IMR-90 (cell line): ENCODE data around the gene RAD1. TPM values are rescaled to one million over a fixed set of nuclear protein-coding genes. Genes with fewer than 3 reads are reported as not detected.

Experiments
- ATAC-seq: fragments of 200-7000 bp; cut with Tn5 transposase; 2 replicates; pipeline ENCODE4 v1.9.1; 2020; ENCODE audit warnings: low read depth, mild to moderate bottlenecking, moderate library complexity
- BruUV-seq: library from RNA; stranded (reverse); fragments of 400-500 nt; replicated peaks from 2 replicates; lab custom pipeline; 2021; lab: Mats Ljungman, UMichigan
- CTCF ChIA-PET: fragments of 300-600 bp; formaldehyde crosslinking; extraction: SDS; loops from one replicate; lab custom pipeline; 2021; ENCODE audit warnings: antibody characterized with exemption; lab: Yijun Ruan, JAX
- POLR2A ChIA-PET: fragments of 300-600 bp; sonication (Branson Sonifier 250); formaldehyde crosslinking; loops from one replicate; lab custom pipeline; 2022; ENCODE audit warnings: antibody characterized with exemption; ENCODE audit not compliant: unreplicated experiment; lab: Charles Lee
- DNase-seq: peaks from one replicate; pipeline ENCODE4 v3.0.0; 2013
- H2AFZ ChIP-seq: replicated peaks from 2 replicates; pipeline ENCODE3; 2013; ENCODE audit warnings: low read length, mild to moderate bottlenecking; ENCODE audit not compliant: poor library complexity
- H2AK5ac ChIP-seq: 2 replicates; pipeline ENCODE4 v1.6.1; 2013; ENCODE audit warnings: low read depth, low read length, inconsistent platforms
- H2AK9ac ChIP-seq: replicated peaks from 2 replicates; pipeline ENCODE3; 2013; ENCODE audit warnings: mild to moderate bottlenecking, low read depth, low read length, moderate library complexity; ENCODE audit not compliant: poor library complexity
- H2BK120ac ChIP-seq: 2 replicates; pipeline ENCODE4 v1.6.1; 2013; ENCODE audit warnings: low read depth, low read length, inconsistent platforms
- H2BK15ac ChIP-seq: 3 replicates; pipeline ENCODE4 v1.6.1; 2013; ENCODE audit warnings: low read depth, low read length, inconsistent platforms
- H2BK20ac ChIP-seq: 2 replicates; pipeline ENCODE4 v1.6.1; 2013; ENCODE audit warnings: low read depth, mild to moderate bottlenecking, inconsistent platforms, low read length, moderate library complexity
- H2BK5ac ChIP-seq: 2 replicates; pipeline ENCODE4 v1.6.1; 2013; ENCODE audit warnings: mild to moderate bottlenecking, low read depth, low read length, inconsistent platforms; ENCODE audit not compliant: poor library complexity, severe bottlenecking
- H3K14ac ChIP-seq: replicated peaks from 2 replicates; pipeline ENCODE4 v1.6.1; 2013; ENCODE audit warnings: low read depth, low read length, inconsistent platforms
- H3K18ac ChIP-seq: 2 replicates; pipeline ENCODE4 v1.6.1; 2013; ENCODE audit warnings: low read depth, low read length, control low read depth
- H3K23ac ChIP-seq: 2 replicates; pipeline ENCODE4 v1.6.1; 2013; ENCODE audit warnings: low read depth, low read length, inconsistent platforms
- H3K27ac ChIP-seq: 2 replicates; pipeline ENCODE4 v1.5.1; 2013; ENCODE audit warnings: mild to moderate bottlenecking, control low read depth, low read length; ENCODE audit not compliant: insufficient read depth
- H3K27me3 ChIP-seq: 2 replicates; pipeline ENCODE4 v1.6.1; 2013; ENCODE audit warnings: low read length; ENCODE audit not compliant: control insufficient read depth, insufficient read depth
- H3K36me3 ChIP-seq: 2 replicates; pipeline ENCODE4 v1.6.1; 2013; ENCODE audit warnings: low read length, mixed read lengths; ENCODE audit not compliant: control insufficient read depth, insufficient read depth
- H3K4ac ChIP-seq: 2 replicates; pipeline ENCODE4 v1.6.1; 2013; ENCODE audit warnings: low read depth, low read length, inconsistent platforms
- H3K4me1 ChIP-seq: 2 replicates; pipeline ENCODE4 v1.6.1; 2013; ENCODE audit warnings: low read length, mixed read lengths; ENCODE audit not compliant: control insufficient read depth, insufficient read depth
- H3K4me2 ChIP-seq: 2 replicates; pipeline ENCODE4 v1.6.1; 2013; ENCODE audit warnings: low read depth, mild to moderate bottlenecking, control low read depth, low read length, moderate library complexity
- H3K4me3 ChIP-seq: 2 replicates; pipeline ENCODE4 v1.5.1; 2013; ENCODE audit warnings: low read depth, mild to moderate bottlenecking, control low read depth, low read length, moderate library complexity; ENCODE audit not compliant: insufficient read depth
- H3K56ac ChIP-seq: 2 replicates; pipeline ENCODE4 v1.6.1; 2013; ENCODE audit warnings: low read length, inconsistent platforms; ENCODE audit not compliant: insufficient read depth; ENCODE audit errors: extremely low read depth
- H3K79me1 ChIP-seq, 2 experiments: 2 replicates each; pipeline ENCODE4 v1.6.1; 2013; ENCODE audit warnings: low read length in 2 of 2, inconsistent platforms in 1 of 2, low read depth in 1 of 2
- H3K9ac ChIP-seq: 2 replicates; pipeline ENCODE4 v1.6.1; 2013; ENCODE audit warnings: low read depth, low read length, control low read depth
- H3K9me1 ChIP-seq: 2 replicates; pipeline ENCODE4 v1.6.1; 2013; ENCODE audit warnings: low read length, inconsistent platforms; ENCODE audit not compliant: insufficient read depth
- H3K9me3 ChIP-seq: 2 replicates; pipeline ENCODE4 v1.6.1; 2013; ENCODE audit warnings: low read length; ENCODE audit not compliant: control insufficient read depth, insufficient read depth
- H4K20me1 ChIP-seq: 2 replicates; pipeline ENCODE4 v1.6.1; 2013; ENCODE audit warnings: low read length, inconsistent platforms; ENCODE audit not compliant: insufficient read depth
- H4K5ac ChIP-seq: 2 replicates; pipeline ENCODE4 v1.6.1; 2013; ENCODE audit warnings: mild to moderate bottlenecking, low read depth, low read length, control low read depth
- H4K8ac ChIP-seq, 2 experiments: 2 replicates each; pipeline ENCODE4 v1.6.1; 2013; ENCODE audit warnings: low read depth in 2 of 2, low read length in 2 of 2, control low read depth in 1 of 2, inconsistent platforms in 1 of 2
- H4K91ac ChIP-seq: 2 replicates; pipeline ENCODE4 v1.6.1; 2013; ENCODE audit warnings: low read depth, low read length, inconsistent platforms; ENCODE audit not compliant: insufficient read depth
- RCOR1 ChIP-seq: IDR thresholded peaks from 2 replicates; pipeline ENCODE4 v1.6.1; 2012; ENCODE audit warnings: mild to moderate bottlenecking, low read length, improper control_type of control experiment; ENCODE audit not compliant: insufficient replicate concordance
- WGBS, 2 experiments: methylation state at CpG; one replicate each; pipeline versions ENCODE4 v1.1.5 to v1.1.7; 2013; ENCODE audit warnings: missing lambda C conversion rate in 2 of 2; ENCODE audit not compliant: insufficient read length in 1 of 2; ENCODE audit errors: extremely low coverage in 2 of 2; 5-methylcytosine and 5-hydroxymethylcytosine counted together
- dilution Hi-C: fragments of 300-500 bp; cut with HindIII; formaldehyde crosslinking; loops from one replicate; pipeline ENCODE4 v1.14.3; 2018; ENCODE audit warnings: low sequenced_read_pairs; ENCODE audit not compliant: unreplicated experiment
- in situ Hi-C: fragments of 300-500 bp; cut with MboI; formaldehyde crosslinking; loops from 3 replicates; pipeline ENCODE4 v1.14.3; 2019; ENCODE audit warnings: low sequenced_read_pairs, inconsistent platforms, mixed read lengths
- intact Hi-C: fragments of 100-400 bp; cut with micrococcal nuclease; formaldehyde crosslinking; loops from 2 replicates; pipeline ENCODE4 v1.10.0; 2022
- polyA plus RNA-seq, 3 experiments: library from polyadenylated mRNA; depleted of rRNA; stranded (reverse); fragments of >200 nt; gene quantifications; 2 replicates each; pipeline ENCODE4 v1.2.3, GENCODE V29; 2012; ENCODE audit warnings: low replicate concordance in 1 of 3
- total RNA-seq: library from RNA; depleted of rRNA; stranded (reverse); fragments of >200 nt; gene quantifications from 2 replicates; pipeline ENCODE4 v1.2.3, GENCODE V29; 2012

The RAD1 gene
- total and polyA plus RNA-seq, 2 of the 4 experiments (the other 2 are of a cell fraction), result 18.5 to 21.5 TPM

- H3K4me3 ChIP-seq, result peak overlapping the region; percentile 77
- peak overlapping the region; percentile 78 for H4K91ac ChIP-seq
- peak overlapping the region; percentile 89 for H3K9ac ChIP-seq
- H3K27me3 ChIP-seq, result no peaks in the 10 kb centered on the region
- peak overlapping the region; percentile 59 for H2BK5ac ChIP-seq
- H3K18ac ChIP-seq, result no peak overlapping the region
- 0 out of 2 replicates have a peak, but pooled peaks cover 3% of the 10 kb centered on the region for H3K9me1 ChIP-seq
- ChIA-PET CTCF (no interaction called here), POLR2A (interaction anchor here (1.4 kb wide), 1 partner anchor 13 kb away, joined by 4 read pairs; the partner anchor contains the start of gene DNAJC21)
- H3K9me3 ChIP-seq, result no peaks in the 10 kb centered on the region
- ATAC-seq, result peak; percentile 0; the same call in 1 of the 2 replicates
- WGBS, 2 experiments, result 0% methylated on average over 12 of the region's 20 CpGs; no CpG with 5 or more reads in 1 of the 2 experiments
- H3K56ac ChIP-seq, result peak overlapping the region; percentile 79
- intact Hi-C loops (loop anchor here (5.0 kb wide), 1 partner anchor 429 kb away; no protein-coding TSS in a partner anchor), in situ Hi-C loops (no loop called here), dilution Hi-C loops (no loop called here)
- peak overlapping the region; percentile 89 for H3K23ac ChIP-seq
- peak overlapping the region; percentile 98 for H2AFZ ChIP-seq
- H3K79me1 ChIP-seq, result peaks cover 16 to 33% of the 10 kb centered on the region in 2 experiments
- H3K4me2 ChIP-seq, result peak overlapping the region; percentile 99
- H2BK120ac ChIP-seq, result no peak overlapping the region; the same call in 1 of the 2 replicates
- BruUV-seq, result TSS peak; percentile 62
- peaks cover 12% of the 10 kb centered on the region for H3K36me3 ChIP-seq
- TF ChIP-seq RCOR1, result no peak
- no peak for DNase-seq
- H3K14ac ChIP-seq, result peak overlapping the region; percentile 79
- H2BK20ac ChIP-seq, result no peak overlapping the region
- H4K20me1 ChIP-seq, result peaks cover 2% of the 10 kb centered on the region; the same call in 1 of the 2 replicates
- peak overlapping the region; percentile 92 for H2AK9ac ChIP-seq
- 0 out of 3 replicates have a peak overlapping the region, but pooled peaks have one; percentile 22 for H2BK15ac ChIP-seq
- peak overlapping the region; percentile 76 for H2AK5ac ChIP-seq
- H3K4ac ChIP-seq, result peak overlapping the region; percentile 84
- peak overlapping the region; percentile 77 to 92 for H4K8ac ChIP-seq
- peak overlapping the region; percentile 71 for H4K5ac ChIP-seq
- H3K27ac ChIP-seq, result peak overlapping the region; percentile 87
- H3K4me1 ChIP-seq, result peaks cover 5% of the 10 kb centered on the region; the same call in 1 of the 2 replicates
Measured at GRCh38 chr5:34915856-34916192, 520 bp upstream of the RAD1 start.
